Measurements from ENCODE around the gene MARVELD1.

- TF ChIP-seq CTCF (conservative IDR thresholded peaks at IDR 0.05) (no peak), ZFX (IDR thresholded peaks at IDR 0.05) (no peak)
These were observed 33.9 kb upstream of the MARVELD1 start for GRCh38 chr10:97679594-97679993.
